GM15510 (cell line): ENCODE results near the gene TMEM79.

Experiments used
- POLR2A ChIP-seq: IDR thresholded peaks from 3 replicates; pipeline ENCODE4 v1.6.1; 2011; ENCODE audit warnings: borderline replicate concordance; ENCODE audit not compliant: insufficient read length; ENCODE audit errors: extremely low read depth

The TMEM79 gene

DNA sequence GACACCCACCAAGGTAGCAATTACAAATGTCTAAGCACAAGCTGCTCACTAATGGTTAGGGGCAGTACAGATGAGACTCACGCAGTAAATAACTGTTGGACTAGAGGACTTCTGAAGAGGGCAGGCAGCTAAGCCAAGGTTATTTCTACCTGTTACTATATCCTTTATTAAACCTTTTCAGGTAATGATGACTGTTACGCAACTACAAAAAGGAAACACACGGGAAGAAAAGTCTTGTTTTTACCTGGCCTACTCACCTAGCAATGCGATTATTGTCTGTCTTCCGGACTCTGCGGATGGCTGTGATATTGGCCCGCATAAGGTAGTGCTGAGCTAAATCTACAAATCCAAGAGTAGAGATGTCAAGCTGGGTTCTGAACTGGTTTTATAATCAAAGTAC is 32.8 kb downstream of the TMEM79 start:
- TF ChIP-seq POLR2A = no peak

DNA sequence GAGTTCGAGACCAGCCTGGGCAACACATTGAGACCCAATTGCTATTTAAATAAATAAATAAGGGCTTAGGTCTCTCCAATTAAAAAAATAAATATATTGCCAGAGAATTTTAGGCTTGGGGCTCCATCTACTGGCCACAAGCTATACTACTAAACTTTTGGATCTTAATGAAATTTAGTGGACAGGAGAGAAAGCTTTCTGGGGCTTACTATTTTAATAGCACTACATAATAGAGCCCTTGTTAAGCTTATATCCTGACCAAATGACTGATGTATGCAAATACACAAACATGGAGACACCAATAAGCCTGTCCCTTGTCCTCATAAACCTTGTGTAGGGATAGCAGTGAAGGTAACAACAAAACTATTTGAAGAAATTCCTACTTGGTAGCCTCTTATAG is 35.5 kb downstream of the TMEM79 start:
- TF ChIP-seq POLR2A = no peak

DNA sequence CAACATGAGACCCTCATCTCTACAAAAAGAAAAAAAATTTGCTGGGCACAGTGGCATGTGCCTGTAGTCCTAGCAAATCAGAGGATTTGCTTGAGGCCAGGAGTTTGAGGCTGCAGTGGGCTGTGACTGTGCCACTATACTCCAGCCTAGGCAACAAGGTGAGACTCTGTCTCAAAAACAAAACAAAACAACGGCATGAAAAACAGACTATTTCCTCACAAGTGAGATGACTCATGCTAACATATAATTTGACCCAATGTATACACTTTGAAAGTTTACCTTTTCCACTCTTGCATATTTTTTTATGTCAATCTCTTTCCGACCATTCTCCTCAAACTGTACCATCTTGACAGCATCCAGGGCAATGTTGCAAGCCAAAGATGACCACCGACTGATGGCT is 36.4 kb downstream of the TMEM79 start:
- no peak for TF ChIP-seq POLR2A

DNA sequence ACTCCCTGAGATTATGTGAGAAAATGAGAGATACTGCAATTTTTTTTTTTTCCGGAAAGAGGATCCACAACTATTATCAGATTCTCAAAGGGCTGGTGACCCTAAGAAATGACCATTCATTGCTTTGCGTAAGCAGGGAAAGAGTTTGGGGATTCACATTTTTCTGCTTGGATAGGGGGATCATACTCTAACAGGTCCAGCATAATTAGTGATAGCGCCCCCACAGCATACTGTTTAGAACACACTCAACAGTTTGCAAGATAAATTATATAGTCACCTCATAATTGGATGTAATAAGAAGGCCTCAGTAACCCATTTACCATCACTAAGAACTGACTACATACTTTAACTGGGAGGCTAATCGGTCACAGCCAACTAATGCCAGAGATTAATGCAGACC is 52.1 kb downstream of the TMEM79 start:
- no peak for TF ChIP-seq POLR2A

DNA sequence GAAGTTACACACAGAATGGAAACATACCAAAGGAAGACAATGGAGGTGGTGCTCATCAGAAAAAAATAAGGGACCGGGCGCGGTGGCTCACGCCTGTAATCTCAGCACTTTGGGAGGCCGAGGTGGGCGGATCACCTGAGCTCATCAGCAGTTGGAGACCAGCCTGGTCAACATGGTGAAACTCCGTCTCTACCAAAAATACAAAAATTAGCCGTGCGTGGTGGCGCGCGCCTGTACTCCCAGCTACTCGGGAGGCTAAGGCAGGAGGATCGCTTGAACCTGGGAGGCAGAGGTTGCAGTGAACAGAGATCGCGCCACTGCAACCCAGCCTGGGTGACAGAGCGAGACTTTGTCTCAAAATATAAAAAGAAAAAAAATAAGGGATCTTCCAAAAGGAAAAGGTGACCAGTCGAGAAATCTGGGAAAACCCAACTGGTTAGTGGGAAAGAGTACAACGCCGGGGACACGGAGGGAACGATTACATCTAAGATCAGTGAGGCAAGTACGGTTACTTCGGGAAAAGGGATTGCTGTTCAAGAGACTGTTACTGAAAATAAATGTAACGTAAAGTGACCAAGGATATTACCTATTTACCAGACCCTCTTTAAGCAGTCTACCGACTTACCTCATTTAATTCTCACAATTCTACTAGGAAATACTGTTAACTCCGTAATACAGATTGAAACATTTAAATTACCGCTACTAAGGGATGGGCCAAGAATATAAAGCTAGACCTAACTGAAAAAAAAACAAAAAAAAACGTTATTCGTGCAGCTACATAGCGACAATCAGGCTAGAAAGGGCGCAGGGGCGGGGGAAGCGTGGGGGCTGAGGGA is 53.1 kb downstream of the TMEM79 start:
- TF ChIP-seq POLR2A = no peak

DNA sequence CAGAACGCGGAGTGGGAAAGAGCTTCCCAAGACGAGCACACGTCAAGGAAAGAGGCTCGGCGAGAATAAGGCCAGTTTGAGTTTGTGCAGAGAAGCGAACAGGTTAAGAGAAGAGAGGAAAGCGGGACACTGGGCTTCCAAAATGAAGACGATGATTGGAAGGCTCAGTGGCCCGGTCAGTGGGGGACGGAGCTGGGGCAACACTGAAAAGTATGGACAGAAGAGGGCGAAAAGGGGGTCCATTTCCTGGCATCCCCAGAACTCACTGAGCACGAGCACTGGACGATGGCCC is 53.7 kb downstream of the TMEM79 start:
- TF ChIP-seq POLR2A = no peak

DNA sequence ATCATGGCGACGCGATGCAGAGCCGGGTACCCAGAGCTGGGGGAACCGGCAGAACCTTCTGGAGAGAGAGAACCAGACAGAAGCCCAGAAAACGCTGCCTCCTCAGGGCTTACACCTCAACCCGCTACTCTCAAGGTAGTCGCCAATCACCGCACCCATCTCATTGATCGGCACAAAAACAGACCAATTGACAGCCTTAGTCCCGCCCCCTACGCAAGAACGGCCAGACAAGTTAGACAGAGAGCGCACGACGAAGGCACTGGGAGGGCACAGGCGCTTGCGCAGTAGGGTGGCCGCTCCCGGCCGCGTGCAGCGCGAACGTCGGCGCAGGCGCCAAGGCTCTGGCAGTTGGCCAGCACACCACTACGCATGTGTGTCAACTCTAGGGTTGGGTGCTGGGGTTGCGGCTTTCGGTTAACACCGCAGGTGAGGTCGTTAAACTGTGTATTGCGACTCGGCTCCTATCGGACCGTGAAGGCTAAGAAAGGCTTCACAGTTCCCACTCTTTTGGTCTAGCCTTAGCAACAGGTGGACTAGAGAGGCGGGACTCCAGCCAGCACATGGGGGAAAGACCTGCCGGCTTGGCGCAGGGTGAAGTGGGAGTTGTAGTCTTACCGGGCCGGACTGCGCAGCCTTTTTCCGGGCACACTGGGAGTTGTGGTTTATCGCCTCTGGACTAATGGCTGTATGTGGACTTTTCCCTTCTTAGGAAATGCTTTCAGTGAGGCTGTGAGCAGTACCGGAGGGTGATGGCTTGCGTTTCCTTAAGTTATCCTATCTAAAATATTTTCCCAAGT is 54.3 kb downstream of the TMEM79 start, which contains the start of the genes CCT3 and TSACC:
Gene CCT3, minus strand, starts transcription at position 113 of the 797 bp plus-strand sequence. Its CDS starts 108 bp downstream, at position 5.
Gene TSACC, plus strand, starts transcription at position 347 of the 797 bp plus-strand sequence. CDS start 1,232 bp downstream, outside the sequence.
- TF ChIP-seq POLR2A = peak; percentile 87
